GM12878 (cell line): Measurements from ENCODE around the gene CSTPP1. TPM values are rescaled to one million over a fixed set of nuclear protein-coding genes. Genes with fewer than 3 reads are reported as not detected.

ENCODE experiments used
- ATAC-seq: fragments of 200-7000 bp; cut with Tn5 transposase; 3 replicates; pipeline ENCODE4 v1.9.1; 2020; ENCODE audit warnings: mild to moderate bottlenecking, moderate library complexity
- BruUV-seq: library from RNA; stranded (reverse); fragments of 400-500 nt; replicated peaks from 2 replicates; lab custom pipeline; 2021; lab: Mats Ljungman, UMichigan
- CTCF ChIA-PET: fragments of 300-600 bp; sonication (Branson Sonifier 250); formaldehyde crosslinking; extraction: SDS; loops from one replicate; lab custom pipeline; 2021; ENCODE audit warnings: inconsistent platforms; lab: Yijun Ruan, JAX
- POLR2A ChIA-PET: fragments of 350-600 bp; formaldehyde crosslinking; extraction: SDS; loops from one replicate; lab custom pipeline; 2021; ENCODE audit warnings: inconsistent platforms; lab: Charles Lee
- RAD21 ChIA-PET: fragments of 300-600 bp; sonication (Branson Sonifier 250); formaldehyde crosslinking; loops from one replicate; lab custom pipeline; 2023; ENCODE audit warnings: antibody characterized with exemption; ENCODE audit not compliant: unreplicated experiment; lab: Charles Lee
- SMC1A ChIA-PET: fragments of 300-600 bp; sonication (Branson Sonifier 250); formaldehyde crosslinking; loops from one replicate; lab custom pipeline; 2023; ENCODE audit not compliant: unreplicated experiment, uncharacterized antibody; lab: Charles Lee
- DNase-seq: peaks from one replicate; pipeline ENCODE4 v3.0.0-alpha.2; 2011; ENCODE audit warnings: low read depth, low spot score
- FAIRE-seq: peaks from 3 replicates; lab custom pipeline; 2011; peaks lifted over from hg19 to GRCh38; lab: Jason Lieb, UNC
- H2AFZ ChIP-seq: 2 replicates; pipeline ENCODE4 v1.6.0; 2011; ENCODE audit warnings: low read depth, low read length, control low read depth; ENCODE audit not compliant: control insufficient read depth
- H3K27ac ChIP-seq: 2 replicates; pipeline ENCODE4 v1.5.1; 2011; ENCODE audit warnings: control low read depth; ENCODE audit not compliant: control insufficient read depth, insufficient read depth
- H3K27me3 ChIP-seq, 2 experiments: replicated peaks in 1 of 2; 2 replicates each; pipeline versions ENCODE4 v1.6.0 to v1.6.1; 2011; ENCODE audit warnings: low read length in 1 of 2; ENCODE audit not compliant: control insufficient read depth in 2 of 2, insufficient read depth in 2 of 2
- H3K36me3 ChIP-seq, 2 experiments: 2 replicates each; pipeline ENCODE4 v1.5.1; 2011; ENCODE audit warnings: low read length in 1 of 2; ENCODE audit not compliant: control insufficient read depth in 2 of 2, insufficient read depth in 2 of 2
- H3K4me1 ChIP-seq: 2 replicates; pipeline ENCODE4 v1.6.1; 2011; ENCODE audit warnings: mild to moderate bottlenecking, low read length, moderate library complexity, mixed read lengths; ENCODE audit not compliant: control insufficient read depth, insufficient read depth
- H3K4me2 ChIP-seq: 2 replicates; pipeline ENCODE4 v1.6.0; 2011; ENCODE audit warnings: control low read depth; ENCODE audit not compliant: control insufficient read depth, insufficient read depth
- H3K4me3 ChIP-seq: fragments of 200-600 bp; sonication (generic); 2 replicates; pipeline ENCODE4 v1.5.1; 2016
- H3K79me2 ChIP-seq: 2 replicates; pipeline ENCODE4 v1.6.0; 2011; ENCODE audit warnings: low read length; ENCODE audit not compliant: control insufficient read depth, insufficient read depth
- H3K9ac ChIP-seq: 2 replicates; pipeline ENCODE4 v1.8.0; 2011; ENCODE audit warnings: low read length, control low read depth, mixed read lengths; ENCODE audit not compliant: control insufficient read depth, insufficient read depth
- H3K9me3 ChIP-seq: replicated peaks from 3 replicates; pipeline ENCODE4 v1.5.1; 2011; ENCODE audit warnings: mild to moderate bottlenecking, low read length; ENCODE audit not compliant: control insufficient read depth, insufficient read depth
- H4K20me1 ChIP-seq: 2 replicates; pipeline ENCODE4 v1.6.0; 2011; ENCODE audit not compliant: control insufficient read depth, insufficient read depth
- BHLHE40 ChIP-seq, 2 experiments: fragments of 450-650 bp in 1 of 2; IDR thresholded peaks; 2 replicates each; pipeline ENCODE4 v1.6.1; 2011 to 2017; ENCODE audit warnings: low read depth in 2 of 2, borderline replicate concordance in 1 of 2, improper control_type of control experiment in 1 of 2, low read length in 1 of 2, mild to moderate bottlenecking in 1 of 2
- FOXM1 ChIP-seq: IDR thresholded peaks from 2 replicates; pipeline ENCODE4 v1.6.1; 2012; ENCODE audit warnings: low read depth, mild to moderate bottlenecking, inconsistent platforms, low read length, moderate library complexity
- HDAC6 ChIP-seq: fragments of 200-600 bp; sonication (generic); IDR thresholded peaks from one replicate; pipeline ENCODE4 v1.8.0; 2017; ENCODE audit warnings: antibody characterized with exemption; ENCODE audit not compliant: unreplicated experiment
- IRF4 ChIP-seq: IDR thresholded peaks from 2 replicates; pipeline ENCODE4 v1.6.1; 2011; ENCODE audit warnings: low read depth, low read length
- MTA3 ChIP-seq: IDR thresholded peaks from 2 replicates; pipeline ENCODE4 v1.6.1; 2012; ENCODE audit warnings: low read length, inconsistent platforms, borderline replicate concordance
- NFYB ChIP-seq: IDR thresholded peaks from 2 replicates; pipeline ENCODE4 v1.6.1; 2011; ENCODE audit warnings: low read depth, mild to moderate bottlenecking, low read length, improper control_type of control experiment, moderate library complexity; ENCODE audit not compliant: insufficient read depth
- RAD21 ChIP-seq: IDR thresholded peaks from 2 replicates; pipeline ENCODE4 v1.6.1; 2011; ENCODE audit warnings: mild to moderate bottlenecking, low read depth, low read length, moderate library complexity; ENCODE audit not compliant: insufficient read depth
- TBL1XR1 ChIP-seq: IDR thresholded peaks from 2 replicates; pipeline ENCODE4 v1.6.1; 2012; ENCODE audit warnings: low read depth, low read length, improper control_type of control experiment
- ZNF687 ChIP-seq: fragments of 450-650 bp; IDR thresholded peaks from 2 replicates; pipeline ENCODE4 v1.6.1; 2017; ENCODE audit warnings: mild to moderate bottlenecking, moderate library complexity
- WGBS: methylation state at CpG from one replicate; pipeline ENCODE4 v1.1.6; 2016; ENCODE audit warnings: low lambda C conversion rate; ENCODE audit not compliant: insufficient replicate concordance, insufficient coverage; ENCODE audit errors: missing lambda C conversion rate; 5-methylcytosine and 5-hydroxymethylcytosine counted together
- in situ Hi-C: fragments of 300-500 bp; cut with MboI; formaldehyde crosslinking; loops from 9 replicates; pipeline ENCODE4 v1.14.3; 2018; ENCODE audit warnings: mixed read lengths
- intact Hi-C: fragments of 100-400 bp; cut with micrococcal nuclease; formaldehyde crosslinking; loops from one replicate; pipeline ENCODE4 v1.14.2; 2022; ENCODE audit not compliant: unreplicated experiment
- polyA plus RNA-seq, 11 experiments: library from polyadenylated mRNA; depleted of rRNA in 4 of 11; unstranded in 6 of 11; stranded (reverse) in 5 of 11; fragments of >200 nt; fragmentation: Nextera tagmentation in 4 of 11; fragmentation: Illumina TruSeq in 1 of 11; extraction: Ambion mirVana in 4 of 11; extraction: Trizol in 1 of 11; gene quantifications; 1 replicate in 1 of 11; 2 replicates in 10 of 11; pipeline versions ENCODE4 v1.2.1 to v1.2.3, GENCODE V29; 2011 to 2016; ENCODE audit warnings: inconsistent platforms in 2 of 11, missing spikeins in 2 of 11, low read depth in 1 of 11
- total RNA-seq, 4 experiments: library from RNA; depleted of rRNA in 3 of 4; stranded (reverse); fragments of >200 nt in 3 of 4; fragmentation: Illumina TruSeq in 1 of 4; extraction: Trizol in 1 of 4; gene quantifications; 2 replicates each; pipeline versions ENCODE4 v1.2.1 to v1.2.3, GENCODE V29; 2013 to 2021
- TF ChIP-seq, protein P1 (sequence below): fragments of 450-650 bp; IDR thresholded peaks from 2 replicates; pipeline ENCODE4 v1.6.1; 2017; ENCODE audit warnings: mild to moderate bottlenecking, moderate library complexity
- TF ChIP-seq, protein P2 (sequence below): fragments of 450-650 bp; IDR thresholded peaks from 2 replicates; pipeline ENCODE4 v1.6.1; 2017; ENCODE audit warnings: mild to moderate bottlenecking

The CSTPP1 gene
- total and polyA plus RNA-seq, 10 of the 15 experiments (the other 5 are each of a cell fraction or from before 2014, with no cell fraction given) = 7.1 to 23.4 (median 17.5) TPM

DNA sequence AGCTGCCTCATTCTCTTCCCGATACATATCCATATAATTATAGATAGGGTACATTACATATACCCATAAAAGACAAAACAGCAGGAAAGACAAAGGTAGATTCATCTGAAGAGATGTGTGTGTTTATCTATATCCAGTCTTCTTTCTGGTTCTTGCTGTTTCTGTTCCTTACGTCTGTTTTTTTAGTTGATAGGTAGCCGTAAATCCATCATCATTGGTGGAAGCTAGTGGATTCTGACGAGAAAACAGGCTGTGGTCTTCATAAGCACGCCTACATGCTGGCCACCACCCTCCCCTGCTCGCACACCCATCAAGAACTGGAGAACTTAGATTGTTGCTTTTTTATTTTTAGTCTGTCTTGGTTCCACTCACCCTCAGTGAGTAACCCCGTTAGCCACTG lies 188.5 kb downstream of the CSTPP1 start:
- BruUV-seq = no TSS peak
- RAD21 ChIA-PET = no interaction called here
- SMC1A ChIA-PET = interaction anchor here (1.2 kb wide), 1 partner anchor 75 kb away, joined by 3 read pairs; no protein-coding TSS in a partner anchor
- H3K4me2 ChIP-seq = no peak overlapping the region
- intact Hi-C loops = no loop called here
- no peak overlapping the region for H3K9ac ChIP-seq
- no peak overlapping the region for H3K4me3 ChIP-seq
- no peak overlapping the region for H2AFZ ChIP-seq
- no peak for FAIRE-seq
- 64% methylated on average over 7 of the region's 7 CpGs for WGBS
- in situ Hi-C loops = no loop called here
- POLR2A ChIA-PET = interaction anchor here (0.6 to 1.3 kb wide), 2 partner anchors 10 to 462 kb away, joined by 4 to 6 read pairs; no protein-coding TSS in a partner anchor
- H3K4me1 ChIP-seq = no peaks in the 10 kb centered on the region
- DNase-seq = no peak
- no peaks in the 10 kb centered on the region for H3K36me3 ChIP-seq
- no peaks in the 10 kb centered on the region for H4K20me1 ChIP-seq
- no peaks in the 10 kb centered on the region for H3K9me3 ChIP-seq
- no peaks in the 10 kb centered on the region for H3K27me3 ChIP-seq
- ATAC-seq = no peak
- CTCF ChIA-PET = interaction anchor here (0.6 kb wide), 1 partner anchor 167 kb away, joined by 3 read pairs; no protein-coding TSS in a partner anchor
- H3K79me2 ChIP-seq = no peaks in the 10 kb centered on the region
- H3K27ac ChIP-seq = no peak overlapping the region
- no peak for TF ChIP-seq ZNF687
- TF ChIP-seq, protein P1, sequence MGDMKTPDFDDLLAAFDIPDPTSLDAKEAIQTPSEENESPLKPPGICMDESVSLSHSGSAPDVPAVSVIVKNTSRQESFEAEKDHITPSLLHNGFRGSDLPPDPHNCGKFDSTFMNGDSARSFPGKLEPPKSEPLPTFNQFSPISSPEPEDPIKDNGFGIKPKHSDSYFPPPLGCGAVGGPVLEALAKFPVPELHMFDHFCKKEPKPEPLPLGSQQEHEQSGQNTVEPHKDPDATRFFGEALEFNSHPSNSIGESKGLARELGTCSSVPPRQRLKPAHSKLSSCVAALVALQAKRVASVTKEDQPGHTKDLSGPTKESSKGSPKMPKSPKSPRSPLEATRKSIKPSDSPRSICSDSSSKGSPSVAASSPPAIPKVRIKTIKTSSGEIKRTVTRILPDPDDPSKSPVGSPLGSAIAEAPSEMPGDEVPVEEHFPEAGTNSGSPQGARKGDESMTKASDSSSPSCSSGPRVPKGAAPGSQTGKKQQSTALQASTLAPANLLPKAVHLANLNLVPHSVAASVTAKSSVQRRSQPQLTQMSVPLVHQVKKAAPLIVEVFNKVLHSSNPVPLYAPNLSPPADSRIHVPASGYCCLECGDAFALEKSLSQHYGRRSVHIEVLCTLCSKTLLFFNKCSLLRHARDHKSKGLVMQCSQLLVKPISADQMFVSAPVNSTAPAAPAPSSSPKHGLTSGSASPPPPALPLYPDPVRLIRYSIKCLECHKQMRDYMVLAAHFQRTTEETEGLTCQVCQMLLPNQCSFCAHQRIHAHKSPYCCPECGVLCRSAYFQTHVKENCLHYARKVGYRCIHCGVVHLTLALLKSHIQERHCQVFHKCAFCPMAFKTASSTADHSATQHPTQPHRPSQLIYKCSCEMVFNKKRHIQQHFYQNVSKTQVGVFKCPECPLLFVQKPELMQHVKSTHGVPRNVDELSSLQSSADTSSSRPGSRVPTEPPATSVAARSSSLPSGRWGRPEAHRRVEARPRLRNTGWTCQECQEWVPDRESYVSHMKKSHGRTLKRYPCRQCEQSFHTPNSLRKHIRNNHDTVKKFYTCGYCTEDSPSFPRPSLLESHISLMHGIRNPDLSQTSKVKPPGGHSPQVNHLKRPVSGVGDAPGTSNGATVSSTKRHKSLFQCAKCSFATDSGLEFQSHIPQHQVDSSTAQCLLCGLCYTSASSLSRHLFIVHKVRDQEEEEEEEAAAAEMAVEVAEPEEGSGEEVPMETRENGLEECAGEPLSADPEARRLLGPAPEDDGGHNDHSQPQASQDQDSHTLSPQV = no peak
- no peak for TF ChIP-seq IRF4
- TF ChIP-seq FOXM1 = no peak
- TF ChIP-seq, protein P2, sequence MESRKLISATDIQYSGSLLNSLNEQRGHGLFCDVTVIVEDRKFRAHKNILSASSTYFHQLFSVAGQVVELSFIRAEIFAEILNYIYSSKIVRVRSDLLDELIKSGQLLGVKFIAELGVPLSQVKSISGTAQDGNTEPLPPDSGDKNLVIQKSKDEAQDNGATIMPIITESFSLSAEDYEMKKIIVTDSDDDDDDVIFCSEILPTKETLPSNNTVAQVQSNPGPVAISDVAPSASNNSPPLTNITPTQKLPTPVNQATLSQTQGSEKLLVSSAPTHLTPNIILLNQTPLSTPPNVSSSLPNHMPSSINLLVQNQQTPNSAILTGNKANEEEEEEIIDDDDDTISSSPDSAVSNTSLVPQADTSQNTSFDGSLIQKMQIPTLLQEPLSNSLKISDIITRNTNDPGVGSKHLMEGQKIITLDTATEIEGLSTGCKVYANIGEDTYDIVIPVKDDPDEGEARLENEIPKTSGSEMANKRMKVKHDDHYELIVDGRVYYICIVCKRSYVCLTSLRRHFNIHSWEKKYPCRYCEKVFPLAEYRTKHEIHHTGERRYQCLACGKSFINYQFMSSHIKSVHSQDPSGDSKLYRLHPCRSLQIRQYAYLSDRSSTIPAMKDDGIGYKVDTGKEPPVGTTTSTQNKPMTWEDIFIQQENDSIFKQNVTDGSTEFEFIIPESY = no peak
- TF ChIP-seq BHLHE40 (IDR thresholded peaks at IDR 0.05; ENCODE audit: borderline replicate concordance in 1 of 2, low read depth in 2 of 2, low read length in 1 of 2) = no peak
- no peak for TF ChIP-seq NFYB
- TF ChIP-seq RAD21 = no peak
- TF ChIP-seq HDAC6 = no peak
- TF ChIP-seq TBL1XR1 = no peak
- no peak for TF ChIP-seq MTA3
